Measurements from ENCODE around the gene OVCA2.
A peak's percentile ranks its signal among the peaks of the same experiment; 100 is the strongest.

OVCA2 gene

DNA sequence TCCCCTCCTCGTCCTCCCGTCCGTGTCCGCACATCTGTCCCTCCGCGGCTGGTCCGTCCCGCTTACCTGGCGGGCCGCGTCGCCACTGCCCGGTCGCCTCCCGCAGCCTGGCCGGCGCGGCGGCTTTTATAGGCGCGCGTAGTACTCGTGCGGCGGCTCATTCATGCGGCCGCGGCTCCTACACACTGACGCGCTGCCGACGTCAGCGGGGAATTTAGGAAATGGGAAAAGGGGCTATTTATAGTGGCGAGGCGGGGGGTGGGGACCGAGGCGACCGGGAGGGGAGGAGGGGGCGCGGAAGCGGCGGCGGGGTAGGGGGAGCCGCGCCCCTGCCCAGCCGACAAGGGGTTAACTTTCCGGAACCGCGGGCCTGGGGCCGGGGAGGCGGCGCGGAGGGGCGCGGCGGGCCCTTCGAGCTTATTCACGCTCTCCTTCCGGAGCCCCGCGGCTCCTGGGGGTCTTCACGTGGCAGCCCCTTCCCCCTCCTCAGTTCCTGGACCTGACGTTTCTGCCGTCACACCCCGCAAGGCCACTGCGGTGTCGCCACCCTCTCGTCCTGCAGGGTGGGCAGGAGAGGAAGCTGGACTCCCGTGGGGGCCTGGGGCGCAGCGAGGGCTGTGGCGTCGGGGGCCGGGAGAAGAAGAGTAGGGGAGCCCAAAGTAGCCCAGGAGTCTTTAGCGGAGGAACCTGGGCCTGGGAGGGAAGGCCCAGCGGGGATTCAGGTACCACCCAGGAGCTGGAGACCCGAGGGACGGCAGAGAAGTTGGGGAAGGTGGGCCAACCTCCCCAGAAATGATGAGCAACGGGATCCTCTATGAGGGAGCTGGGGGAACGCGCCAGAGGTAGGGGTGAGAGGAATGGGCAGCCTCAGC is 9.5 kb downstream of the OVCA2 start:
- Histone ChIP-seq H3K27ac (no peak overlapping the region), H3K9me3 (no peaks in the 10 kb centered on the region), H3K4me3 (peak overlapping the region; percentile 61 to 83), H3K36me3 (no peaks in the 10 kb centered on the region), H3K4me1 (peaks cover 0 to 58% (median 51%) of the 10 kb centered on the region in 4 donors), H3K27me3 (peaks cover 0 to 67% of the 10 kb centered on the region in 2 donors)
- intact Hi-C loops (cut with DNase I; ENCODE audit: low total_unique reads) = no loop called here
- no peak for TF ChIP-seq CTCF (IDR thresholded peaks at IDR 0.05)
- DNase-seq = no peak

- Histone ChIP-seq H3K27ac (no peak overlapping the region), H3K4me1 (peaks cover 0 to 58% (median 51%) of the 10 kb centered on the region in 4 donors), H3K9me3 (no peaks in the 10 kb centered on the region), H3K27me3 (peaks cover 0 to 69% of the 10 kb centered on the region in 2 donors), H3K36me3 (peaks cover 0 to 2% (median 0%) of the 10 kb centered on the region in 3 donors), H3K4me3 (no peak overlapping the region)
- no peak for DNase-seq
- intact Hi-C loops (cut with DNase I; ENCODE audit: low total_unique reads) = no loop called here
- TF ChIP-seq CTCF (IDR thresholded peaks at IDR 0.05) = no peak
Measured at GRCh38 chr17:2051933-2052559, 10.2 kb downstream of the OVCA2 start.

DNA sequence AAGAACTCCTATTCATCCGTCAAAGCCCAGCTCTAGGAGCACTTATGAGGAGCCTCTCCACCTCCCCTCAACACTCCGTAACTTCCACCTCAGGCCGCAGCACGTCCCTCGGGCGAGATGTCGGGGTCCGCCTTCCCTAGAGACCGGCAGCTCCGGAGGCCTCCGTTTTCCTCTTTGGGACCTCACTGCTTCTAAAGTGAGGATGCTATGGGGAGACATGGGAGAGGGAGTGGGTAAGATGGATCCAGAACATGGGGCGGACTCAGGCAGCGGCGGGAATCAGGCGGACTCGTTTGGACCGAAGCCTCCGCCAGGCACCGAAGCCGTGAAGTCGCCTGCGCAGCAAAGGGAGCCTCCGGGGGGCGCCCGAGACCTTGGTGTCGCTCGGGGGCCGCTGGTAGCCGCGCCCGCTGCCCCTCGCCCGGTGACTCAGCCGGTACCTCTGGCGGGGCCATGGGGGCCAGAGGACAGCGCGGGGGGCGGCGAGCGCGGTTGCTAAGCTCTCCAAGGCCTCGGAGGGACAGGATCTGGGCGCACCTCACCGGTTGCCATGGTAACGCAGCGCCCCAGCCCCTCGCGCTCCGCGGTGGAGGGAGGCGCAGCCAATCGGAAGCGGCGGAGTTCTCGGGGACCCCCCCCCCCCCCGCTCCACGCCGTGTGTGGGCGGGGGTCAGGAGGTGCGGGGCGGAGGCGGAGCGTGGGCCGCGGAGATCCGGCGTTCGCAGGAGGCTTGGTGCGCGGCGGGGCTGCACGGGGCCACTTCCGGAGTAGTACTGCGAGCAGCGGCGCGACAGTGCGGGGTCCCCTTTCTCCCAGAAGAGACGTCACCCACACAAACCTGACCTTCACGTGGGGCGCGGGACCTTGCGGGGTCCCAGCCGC is 11.8 kb downstream of the OVCA2 start:
- peak overlapping the region; percentile 51 to 60 for H3K4me3 ChIP-seq
- peak in 1 of 2 donors; percentile 73 for DNase-seq
- H3K9me3 ChIP-seq = no peaks in the 10 kb centered on the region
- TF ChIP-seq CTCF (IDR thresholded peaks at IDR 0.05) = peak; percentile 42 to 43
- intact Hi-C loops (cut with DNase I; ENCODE audit: low total_unique reads) = loop anchor here (2.0 kb wide), 1 partner anchor 191 kb away; no protein-coding TSS in a partner anchor
- H3K4me1 ChIP-seq = peaks cover 0 to 58% (median 50%) of the 10 kb centered on the region in 4 donors
- H3K27me3 ChIP-seq = peaks cover 0 to 61% of the 10 kb centered on the region in 2 donors
- H3K36me3 ChIP-seq = peaks cover 0 to 16% (median 6%) of the 10 kb centered on the region in 3 donors
- no peak overlapping the region for H3K27ac ChIP-seq

- H3K27me3 ChIP-seq = peaks cover 0 to 56% of the 10 kb centered on the region in 2 donors
- DNase-seq = no peak
- intact Hi-C loops (cut with DNase I; ENCODE audit: low total_unique reads) = loop anchor here (2.0 kb wide), 1 partner anchor 191 kb away; no protein-coding TSS in a partner anchor
Measured at GRCh38 chr17:2054262-2054511, 12.4 kb downstream of the OVCA2 start.

More at GRCh38 chr17:2054262-2054511, 12.4 kb downstream of the OVCA2 start:
- peak overlapping the region in 1 of 2 donors; percentile 8 for H3K27ac ChIP-seq
- no peak for TF ChIP-seq CTCF (IDR thresholded peaks at IDR 0.05)
- H3K9me3 ChIP-seq = no peaks in the 10 kb centered on the region
- H3K36me3 ChIP-seq = peaks cover 0 to 19% (median 6%) of the 10 kb centered on the region in 3 donors
- peaks cover 0 to 53% (median 46%) of the 10 kb centered on the region in 4 donors for H3K4me1 ChIP-seq
- peak overlapping the region; percentile 51 to 60 for H3K4me3 ChIP-seq
